Measurements from ENCODE around the gene DMTF1. TPM values are rescaled to one million over a fixed set of nuclear protein-coding genes. Genes with fewer than 3 reads are reported as not detected.

The DMTF1 gene
- total and polyA plus RNA-seq, 9 of the 15 experiments (the other 6 are each of a cell fraction or from before 2014, with no cell fraction given): 25.7 to 208 (median 74.7) TPM

DNA sequence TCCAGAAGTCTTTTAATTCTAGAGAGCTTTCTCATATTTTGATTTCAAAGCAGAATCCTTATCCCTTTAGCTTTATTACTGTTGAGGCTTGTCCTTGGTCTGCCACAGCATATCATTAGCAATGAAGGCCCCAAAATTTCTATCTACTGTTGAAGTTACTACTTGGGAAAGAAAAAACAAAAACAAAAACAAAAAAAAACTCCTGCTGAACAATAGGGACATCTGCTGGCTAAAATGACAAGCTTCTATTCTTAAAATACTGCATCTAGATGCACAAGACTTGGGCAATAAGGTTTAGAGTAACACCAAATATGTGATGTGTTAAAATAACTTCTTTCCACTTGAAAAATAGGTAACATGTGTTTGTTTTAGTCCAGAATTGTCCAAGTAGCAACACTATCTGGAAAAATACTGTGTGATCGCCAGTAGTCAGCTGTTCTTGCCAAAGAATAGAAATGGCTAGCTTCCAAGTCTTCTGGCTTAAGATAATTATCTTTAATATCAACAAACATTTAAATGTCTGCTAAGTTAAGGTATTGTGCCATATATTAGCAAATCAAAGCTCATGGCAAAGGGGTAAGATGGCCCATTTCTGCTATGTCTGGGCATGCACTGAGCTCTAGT, 3.8 kb upstream of the DMTF1 start:
- no peak overlapping the region for H3K4me3 ChIP-seq
- peaks cover 18% of the 10 kb centered on the region for H3K79me2 ChIP-seq (ENCODE audit: control insufficient read depth, insufficient read depth, low read length)
- FAIRE-seq: peak; percentile 79
- peaks cover 3% of the 10 kb centered on the region; the same call in 1 of the 3 replicates for H3K36me3 ChIP-seq (ENCODE audit: control insufficient read depth, insufficient read depth, low read length)
- peak in 2 of 4 experiments; percentile 47 to 60 for DNase-seq (ENCODE audit: extremely low read depth in 1 of 4, low spot score in 3 of 4)
- in situ Hi-C loops (cut with MboI): no loop called here
- no peaks in the 10 kb centered on the region for H3K9me1 ChIP-seq (ENCODE audit: control insufficient read depth, insufficient read depth, low read length)
- H3K4me2 ChIP-seq (ENCODE audit: insufficient read depth, low read length): no peak overlapping the region
- no peak overlapping the region for H3K9ac ChIP-seq (ENCODE audit: insufficient read depth in 1 of 2, low read depth in 2 of 2, low read length in 2 of 2)
- no peaks in the 10 kb centered on the region for H3K27me3 ChIP-seq (ENCODE audit: control insufficient read depth in 2 of 2, insufficient read depth in 2 of 2, low read length in 2 of 2)
- intact Hi-C loops (cut with micrococcal nuclease): loop anchor here (1.0 kb wide), 4 partner anchors 109 to 234 kb away; no protein-coding TSS in a partner anchor
- no peak for ATAC-seq
- CTCF ChIA-PET (ENCODE audit: low intra/inter-chr PET ratio): interaction anchor here (1.0 to 3.5 kb wide), 7 partner anchors 88 to 234 kb away, joined by 3 to 52 read pairs (median 14); partner anchors contain the start of gene ELAPOR2
- H3K9me3 ChIP-seq (replicated peaks; ENCODE audit: control insufficient read depth, insufficient read depth, low read depth, low read length): peaks cover 2% of the 10 kb centered on the region; the same call in 1 of the 2 replicates
- WGBS (ENCODE audit: insufficient coverage, low coverage, missing lambda C conversion rate): 25% methylated on average over 1 of the region's 1 CpG
- POLR2A ChIA-PET: interaction anchor here (0.6 to 1.5 kb wide), 7 partner anchors 9 to 233 kb away, joined by 3 to 4 read pairs (median 4); no protein-coding TSS in a partner anchor
- no TSS peak for BruUV-seq (replicated peaks)
- no peak overlapping the region for H3K27ac ChIP-seq (ENCODE audit: extremely low read depth, low read depth, low read length)
- peak overlapping the region; percentile 69 for H2AFZ ChIP-seq (ENCODE audit: low read depth, low read length)
- no peaks in the 10 kb centered on the region for H4K20me1 ChIP-seq (replicated peaks; ENCODE audit: control insufficient read depth, insufficient read depth, low read length)
- peaks cover 7 to 16% of the 10 kb centered on the region in 2 experiments; a peak in 3 of 5 replicates for H3K4me1 ChIP-seq (replicated peaks in 1 of 2; ENCODE audit: control insufficient read depth in 2 of 2, insufficient read depth in 2 of 2, low read length in 2 of 2)
- TF ChIP-seq GATA2 (CRISPR knock-in tag; IDR thresholded peaks at IDR 0.05) (no peak), XRCC5 (IDR thresholded peaks at IDR 0.05; ENCODE audit: low read depth, low read length) (no peak), RBFOX2 (IDR thresholded peaks at IDR 0.05; ENCODE audit: low read depth, low read length) (no peak), MAFK (IDR thresholded peaks at IDR 0.05; ENCODE audit: low read length) (no peak), ZNF282 (CRISPR knock-in tag; IDR thresholded peaks at IDR 0.05) (no peak), NELFE (IDR thresholded peaks at IDR 0.05; ENCODE audit: insufficient read depth, insufficient read length) (no peak), NONO (IDR thresholded peaks at IDR 0.05; ENCODE audit: low read depth in 2 of 2, low read length in 1 of 2) (no peak), SMARCA4 (IDR thresholded peaks at IDR 0.05) (0 out of 2 replicates have a peak, but pooled peaks have one; percentile 33), ZNF197 (CRISPR knock-in tag; IDR thresholded peaks at IDR 0.05; ENCODE audit: low read depth) (no peak), ZNF707 (CRISPR knock-in tag; conservative IDR thresholded peaks at IDR 0.05) (no peak), HDAC6 (IDR thresholded peaks at IDR 0.05; ENCODE audit: low read depth, low read length) (no peak), SMARCE1 (IDR thresholded peaks at IDR 0.05) (no peak), ZNF561 (CRISPR knock-in tag; conservative IDR thresholded peaks at IDR 0.05) (no peak), ELF2 (CRISPR knock-in tag; IDR thresholded peaks at IDR 0.05) (0 out of 2 replicates have a peak, but pooled peaks have one; percentile 15)
- TF ChIP-seq, protein P1, sequence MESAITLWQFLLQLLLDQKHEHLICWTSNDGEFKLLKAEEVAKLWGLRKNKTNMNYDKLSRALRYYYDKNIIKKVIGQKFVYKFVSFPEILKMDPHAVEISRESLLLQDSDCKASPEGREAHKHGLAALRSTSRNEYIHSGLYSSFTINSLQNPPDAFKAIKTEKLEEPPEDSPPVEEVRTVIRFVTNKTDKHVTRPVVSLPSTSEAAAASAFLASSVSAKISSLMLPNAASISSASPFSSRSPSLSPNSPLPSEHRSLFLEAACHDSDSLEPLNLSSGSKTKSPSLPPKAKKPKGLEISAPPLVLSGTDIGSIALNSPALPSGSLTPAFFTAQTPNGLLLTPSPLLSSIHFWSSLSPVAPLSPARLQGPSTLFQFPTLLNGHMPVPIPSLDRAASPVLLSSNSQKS (CRISPR knock-in tag; IDR thresholded peaks at IDR 0.05): no peak
- TF ChIP-seq, protein P2, sequence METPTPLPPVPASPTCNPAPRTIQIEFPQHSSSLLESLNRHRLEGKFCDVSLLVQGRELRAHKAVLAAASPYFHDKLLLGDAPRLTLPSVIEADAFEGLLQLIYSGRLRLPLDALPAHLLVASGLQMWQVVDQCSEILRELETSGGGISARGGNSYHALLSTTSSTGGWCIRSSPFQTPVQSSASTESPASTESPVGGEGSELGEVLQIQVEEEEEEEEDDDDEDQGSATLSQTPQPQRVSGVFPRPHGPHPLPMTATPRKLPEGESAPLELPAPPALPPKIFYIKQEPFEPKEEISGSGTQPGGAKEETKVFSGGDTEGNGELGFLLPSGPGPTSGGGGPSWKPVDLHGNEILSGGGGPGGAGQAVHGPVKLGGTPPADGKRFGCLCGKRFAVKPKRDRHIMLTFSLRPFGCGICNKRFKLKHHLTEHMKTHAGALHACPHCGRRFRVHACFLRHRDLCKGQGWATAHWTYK (CRISPR knock-in tag; IDR thresholded peaks at IDR 0.05): no peak
- TF ChIP-seq, protein P3, sequence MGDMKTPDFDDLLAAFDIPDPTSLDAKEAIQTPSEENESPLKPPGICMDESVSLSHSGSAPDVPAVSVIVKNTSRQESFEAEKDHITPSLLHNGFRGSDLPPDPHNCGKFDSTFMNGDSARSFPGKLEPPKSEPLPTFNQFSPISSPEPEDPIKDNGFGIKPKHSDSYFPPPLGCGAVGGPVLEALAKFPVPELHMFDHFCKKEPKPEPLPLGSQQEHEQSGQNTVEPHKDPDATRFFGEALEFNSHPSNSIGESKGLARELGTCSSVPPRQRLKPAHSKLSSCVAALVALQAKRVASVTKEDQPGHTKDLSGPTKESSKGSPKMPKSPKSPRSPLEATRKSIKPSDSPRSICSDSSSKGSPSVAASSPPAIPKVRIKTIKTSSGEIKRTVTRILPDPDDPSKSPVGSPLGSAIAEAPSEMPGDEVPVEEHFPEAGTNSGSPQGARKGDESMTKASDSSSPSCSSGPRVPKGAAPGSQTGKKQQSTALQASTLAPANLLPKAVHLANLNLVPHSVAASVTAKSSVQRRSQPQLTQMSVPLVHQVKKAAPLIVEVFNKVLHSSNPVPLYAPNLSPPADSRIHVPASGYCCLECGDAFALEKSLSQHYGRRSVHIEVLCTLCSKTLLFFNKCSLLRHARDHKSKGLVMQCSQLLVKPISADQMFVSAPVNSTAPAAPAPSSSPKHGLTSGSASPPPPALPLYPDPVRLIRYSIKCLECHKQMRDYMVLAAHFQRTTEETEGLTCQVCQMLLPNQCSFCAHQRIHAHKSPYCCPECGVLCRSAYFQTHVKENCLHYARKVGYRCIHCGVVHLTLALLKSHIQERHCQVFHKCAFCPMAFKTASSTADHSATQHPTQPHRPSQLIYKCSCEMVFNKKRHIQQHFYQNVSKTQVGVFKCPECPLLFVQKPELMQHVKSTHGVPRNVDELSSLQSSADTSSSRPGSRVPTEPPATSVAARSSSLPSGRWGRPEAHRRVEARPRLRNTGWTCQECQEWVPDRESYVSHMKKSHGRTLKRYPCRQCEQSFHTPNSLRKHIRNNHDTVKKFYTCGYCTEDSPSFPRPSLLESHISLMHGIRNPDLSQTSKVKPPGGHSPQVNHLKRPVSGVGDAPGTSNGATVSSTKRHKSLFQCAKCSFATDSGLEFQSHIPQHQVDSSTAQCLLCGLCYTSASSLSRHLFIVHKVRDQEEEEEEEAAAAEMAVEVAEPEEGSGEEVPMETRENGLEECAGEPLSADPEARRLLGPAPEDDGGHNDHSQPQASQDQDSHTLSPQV (IDR thresholded peaks at IDR 0.05): peak; percentile 23; the same call in 1 of the 2 replicates

Data from K562 (cell line).